Measurements from ENCODE around the gene AKR1A1.
"Not testable (repeated sequence)": the region's sequence is repeated elsewhere in the genome, so short reads cannot be mapped to it uniquely, and the experiment has no call there.

The AKR1A1 gene

DNA sequence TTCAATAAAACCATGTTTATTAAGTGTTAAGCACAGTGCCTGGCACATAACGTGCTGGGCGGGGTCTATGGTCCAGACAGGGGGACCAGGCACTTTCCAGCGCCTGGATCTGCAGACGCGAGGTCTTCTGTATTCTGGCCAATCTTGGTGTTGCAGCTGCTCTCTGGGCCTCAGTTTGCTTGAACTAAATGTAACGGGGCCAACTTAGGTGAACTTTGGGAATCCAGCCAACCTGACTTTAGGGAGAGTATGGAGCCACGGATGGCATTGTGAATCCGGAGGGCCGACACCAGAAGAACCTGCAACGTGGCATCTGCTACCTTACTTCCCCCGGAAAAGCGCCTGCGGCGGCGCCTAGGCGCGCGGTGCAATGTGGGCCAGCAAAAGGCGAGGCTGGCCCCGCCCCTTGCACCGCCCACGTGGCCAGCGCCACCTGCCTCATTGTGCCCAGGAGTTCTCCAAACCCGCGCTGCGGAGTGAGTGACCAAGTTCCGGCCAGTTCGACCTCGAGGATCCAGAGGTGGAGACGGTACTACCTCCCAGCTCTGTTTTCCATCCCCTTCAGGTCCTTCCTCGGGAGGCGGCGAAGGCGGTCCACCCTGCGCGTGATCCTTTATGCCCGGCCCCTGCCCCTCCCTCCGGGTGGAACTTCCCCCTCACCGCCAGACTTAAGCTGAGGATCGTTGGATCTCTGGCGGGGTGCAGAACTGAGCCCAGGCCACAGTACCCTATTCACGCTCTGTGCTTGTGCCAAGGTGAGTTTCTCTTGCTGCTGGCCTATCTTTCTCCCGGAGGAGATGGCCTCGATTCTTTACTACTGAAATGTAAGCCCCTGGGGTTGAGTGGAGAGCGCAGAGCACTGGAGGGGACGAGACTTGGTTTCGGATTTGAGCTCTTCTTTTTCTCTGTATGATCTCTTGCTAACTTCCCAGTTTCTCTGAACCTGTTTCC, at the start of gene AKR1A1:
Gene AKR1A1, plus strand, starts transcription at position 426 of the 951 bp plus-strand sequence. CDS start 10,969 bp downstream, outside the sequence.
- DNase-seq (ENCODE audit: low read depth in 2 of 2): peak; percentile 86 to 88

DNA sequence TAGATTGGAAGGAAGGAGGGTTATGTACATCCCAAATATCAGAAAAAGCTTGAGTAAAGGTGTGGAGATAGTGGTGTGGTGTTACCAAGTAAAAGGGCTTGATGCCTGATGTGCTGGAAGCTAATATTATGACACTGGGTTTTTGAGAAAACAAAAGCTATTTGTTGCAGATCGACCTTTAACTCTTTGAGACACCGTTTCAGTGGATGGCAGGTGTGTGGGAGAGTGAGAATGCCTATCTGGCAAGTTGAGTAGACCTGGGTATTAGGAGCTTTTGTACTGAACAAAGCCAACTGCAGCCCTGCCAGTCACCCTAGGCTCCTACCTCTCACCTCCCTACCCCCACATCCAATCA, 49.1 kb upstream of the AKR1A1 start:
- DNase-seq (ENCODE audit: low read depth in 2 of 2): no peak

DNA sequence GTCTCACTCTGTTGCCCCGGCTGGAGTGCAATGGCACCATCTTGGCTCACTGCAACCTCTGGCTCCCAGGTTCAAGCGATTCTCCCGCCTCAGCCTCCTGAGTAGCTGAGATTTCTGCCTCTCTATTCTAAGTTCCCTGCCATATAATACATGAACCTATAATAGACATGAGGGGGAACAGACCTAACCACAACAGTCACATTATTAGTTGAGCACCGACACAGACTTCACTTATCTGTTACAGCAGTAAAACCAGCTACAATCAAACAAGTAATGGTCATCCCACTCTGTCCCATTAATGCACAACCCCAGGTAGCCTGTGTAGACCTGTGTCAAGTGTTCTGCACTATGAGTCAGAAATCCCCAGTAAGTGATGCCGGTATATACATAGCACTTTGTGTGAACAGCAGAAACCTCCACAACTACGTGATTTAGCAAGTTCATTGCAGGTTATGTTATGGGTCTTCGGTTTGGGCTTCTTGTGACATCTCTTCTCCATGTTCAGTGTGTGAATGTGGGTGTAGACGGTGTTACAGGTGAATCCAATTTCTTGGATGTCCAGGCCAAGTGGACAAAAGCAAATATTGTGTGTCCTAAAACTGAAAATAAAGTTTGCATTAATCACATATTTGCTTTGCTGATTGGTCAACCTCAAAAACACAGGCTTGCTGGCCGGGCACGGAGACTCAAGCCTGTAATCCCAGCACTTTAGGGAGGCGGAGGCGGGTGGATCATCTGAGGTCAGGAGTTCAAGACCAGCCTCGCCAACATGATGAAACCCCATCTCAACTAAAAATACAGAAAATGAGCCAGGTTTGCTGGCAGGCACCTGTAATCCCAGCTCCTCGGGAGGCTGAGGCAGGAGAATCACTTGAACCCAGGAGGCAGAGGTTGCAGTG, 46.9 kb upstream of the AKR1A1 start:
- no peak for DNase-seq (ENCODE audit: low read depth in 2 of 2)

DNA sequence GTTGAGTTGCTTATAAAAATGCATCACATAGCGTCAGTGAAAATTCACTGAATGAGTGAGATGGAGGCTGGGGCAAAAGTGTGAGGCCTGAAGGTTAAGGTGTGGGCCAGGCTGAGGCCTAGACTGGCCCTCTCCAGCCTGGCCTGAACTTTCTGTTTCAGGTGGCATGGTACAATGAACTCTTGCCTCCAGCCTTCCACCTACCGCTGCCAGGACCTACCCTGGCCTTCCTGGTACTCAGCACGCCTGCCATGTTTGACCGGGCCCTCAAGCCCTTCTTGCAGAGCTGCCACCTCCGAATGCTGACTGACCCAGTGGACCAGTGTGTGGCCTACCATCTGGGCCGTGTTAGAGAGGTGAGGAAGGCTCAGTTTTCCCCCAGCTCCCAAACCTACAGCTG, 43.4 kb upstream of the AKR1A1 start:
- DNase-seq (ENCODE audit: low read depth in 2 of 2): no peak

DNA sequence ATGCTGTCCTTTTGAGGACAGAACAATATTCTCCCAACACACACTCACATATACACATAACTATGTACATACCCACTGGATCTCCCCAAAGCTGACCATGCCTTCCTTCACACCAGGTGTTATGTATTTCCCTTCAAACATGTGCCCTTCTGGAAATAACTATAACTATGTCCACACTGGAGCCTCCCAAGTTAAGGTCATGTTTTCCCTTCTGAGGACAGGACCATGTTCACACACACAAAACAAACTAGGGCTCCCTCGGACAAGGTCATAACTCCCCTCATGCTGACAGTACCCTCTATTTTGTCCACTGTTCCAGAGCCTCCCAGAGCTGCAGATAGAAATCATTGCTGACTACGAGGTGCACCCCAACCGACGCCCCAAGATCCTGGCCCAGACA, 42.7 kb upstream of the AKR1A1 start:
- no peak for DNase-seq (ENCODE audit: low read depth in 2 of 2)

DNA sequence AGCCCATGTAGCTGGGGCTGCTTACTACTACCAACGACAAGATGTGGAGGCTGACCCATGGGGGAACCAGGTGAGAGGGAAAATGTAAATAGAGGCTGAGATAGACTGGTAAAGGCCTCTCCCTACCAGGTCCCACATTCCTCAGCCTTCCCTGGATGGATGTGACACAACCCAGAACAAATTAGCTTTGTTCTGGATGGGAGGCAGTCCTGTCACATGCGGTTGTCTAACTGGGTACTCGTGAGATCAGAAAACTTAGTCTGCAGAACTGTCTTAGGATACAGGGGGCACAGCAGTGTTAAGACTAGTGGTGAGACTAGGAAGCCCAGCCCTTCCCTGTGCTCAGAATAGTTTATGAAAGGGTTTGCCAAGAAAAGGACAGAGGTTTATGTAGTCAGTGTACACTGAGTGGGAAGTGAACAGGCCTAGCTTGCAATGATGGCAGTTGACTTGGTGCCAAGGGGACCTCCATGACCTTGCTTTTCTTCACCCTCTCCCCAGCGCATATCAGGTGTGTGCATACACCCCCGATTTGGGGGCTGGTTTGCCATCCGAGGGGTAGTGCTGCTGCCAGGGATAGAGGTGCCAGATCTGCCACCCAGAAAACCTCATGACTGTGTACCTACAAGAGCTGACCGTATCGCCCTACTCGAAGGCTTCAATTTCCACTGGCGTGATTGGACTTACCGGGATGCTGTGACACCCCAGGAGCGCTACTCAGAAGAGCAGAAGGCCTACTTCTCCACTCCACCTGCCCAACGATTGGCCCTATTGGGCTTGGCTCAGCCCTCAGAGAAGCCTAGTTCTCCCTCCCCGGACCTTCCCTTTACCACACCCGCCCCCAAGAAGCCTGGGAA, 42.1 kb upstream of the AKR1A1 start:
- DNase-seq (ENCODE audit: low read depth in 2 of 2): no peak

DNA sequence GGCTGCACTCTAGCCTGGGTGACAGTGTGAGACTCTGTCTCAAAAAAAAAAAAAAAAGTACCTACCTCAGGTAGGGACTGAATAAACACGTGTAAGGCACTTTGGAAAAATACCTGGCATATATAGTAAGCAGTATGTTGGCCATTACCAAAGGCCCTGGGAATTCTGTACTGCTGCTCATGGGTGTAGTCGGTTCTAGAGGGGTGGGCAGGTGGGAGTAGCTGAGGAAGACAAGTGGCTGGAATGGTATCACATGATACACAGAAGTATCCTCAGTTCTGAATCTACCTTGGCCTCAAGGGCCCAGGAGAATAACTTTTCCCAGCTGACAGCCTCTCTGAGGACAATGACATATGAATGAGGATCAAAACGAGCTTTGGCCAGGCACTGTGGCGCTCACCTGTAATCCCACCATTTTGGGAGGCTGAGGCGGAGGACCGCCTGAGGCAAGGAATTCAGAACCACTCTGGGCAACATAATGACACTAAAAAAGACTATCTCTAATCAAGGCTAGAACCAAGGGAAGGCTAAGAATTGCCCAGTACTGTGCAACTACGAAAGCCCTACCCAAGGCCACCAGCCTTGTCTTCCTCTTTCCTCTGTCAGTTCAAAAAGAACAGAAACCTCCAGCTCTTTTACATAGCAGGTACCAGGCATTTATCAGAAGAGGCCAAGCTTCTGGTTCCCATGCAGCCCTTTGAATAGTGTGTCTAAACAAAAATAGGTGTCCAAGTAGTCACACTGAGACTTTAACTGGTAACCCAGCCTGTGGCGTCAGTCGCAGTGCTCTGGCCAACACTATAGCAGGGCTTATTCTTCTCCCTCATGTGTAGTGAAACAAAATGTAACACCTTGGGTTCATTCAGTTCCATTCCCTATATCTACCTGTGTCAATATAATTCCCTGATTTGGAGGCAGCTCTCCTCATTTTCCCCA, 40.3 kb upstream of the AKR1A1 start:
- DNase-seq (ENCODE audit: low read depth in 2 of 2): no peak

DNA sequence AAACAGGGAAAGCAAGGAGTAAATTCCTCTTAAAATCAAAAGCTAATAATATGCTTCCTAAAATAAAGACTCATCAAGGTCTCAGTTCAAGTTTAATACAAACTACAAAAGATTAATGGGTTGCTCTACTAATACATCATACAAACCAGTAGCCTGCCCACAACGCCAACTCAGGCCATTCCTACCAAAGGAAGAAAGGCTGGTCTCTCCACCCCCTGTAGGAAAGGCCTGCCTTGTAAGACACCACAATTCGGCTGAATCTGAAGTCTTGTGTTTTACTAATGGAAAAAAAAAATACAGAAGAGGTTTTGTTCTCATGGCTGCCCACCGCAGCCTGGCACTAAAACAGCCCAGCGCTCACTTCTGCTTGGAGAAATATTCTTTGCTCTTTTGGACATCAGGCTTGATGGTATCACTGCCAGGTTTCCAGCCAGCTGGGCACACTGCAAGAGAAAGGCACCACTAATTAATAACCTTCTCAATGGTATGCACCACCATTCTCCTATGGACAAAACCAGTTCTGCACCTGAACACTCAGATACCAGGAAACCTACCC, 39.6 kb upstream of the AKR1A1 start:
- DNase-seq (ENCODE audit: low read depth in 2 of 2): no peak

DNA sequence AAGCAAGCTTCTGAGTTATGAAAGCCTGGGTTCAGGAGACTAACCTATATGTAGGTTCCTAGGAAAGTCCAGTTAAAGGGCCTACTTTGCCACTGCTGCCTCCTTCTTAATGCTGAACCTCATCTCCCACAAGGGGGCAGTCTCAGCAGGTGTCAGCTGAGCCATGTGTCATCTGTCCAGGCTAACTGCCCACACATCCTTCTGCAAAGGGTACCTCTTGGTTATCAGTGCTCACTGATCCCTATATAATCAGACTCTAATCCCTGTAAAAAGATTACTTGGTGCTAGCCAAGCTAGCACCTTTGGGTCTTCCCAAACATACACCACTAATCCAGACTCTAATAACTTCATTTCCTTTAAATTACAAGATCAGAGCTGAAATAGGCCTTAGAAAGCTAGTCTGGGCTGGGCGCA, 38.0 kb upstream of the AKR1A1 start:
- peak; percentile 46 to 54 for DNase-seq (ENCODE audit: low read depth in 2 of 2)

DNA sequence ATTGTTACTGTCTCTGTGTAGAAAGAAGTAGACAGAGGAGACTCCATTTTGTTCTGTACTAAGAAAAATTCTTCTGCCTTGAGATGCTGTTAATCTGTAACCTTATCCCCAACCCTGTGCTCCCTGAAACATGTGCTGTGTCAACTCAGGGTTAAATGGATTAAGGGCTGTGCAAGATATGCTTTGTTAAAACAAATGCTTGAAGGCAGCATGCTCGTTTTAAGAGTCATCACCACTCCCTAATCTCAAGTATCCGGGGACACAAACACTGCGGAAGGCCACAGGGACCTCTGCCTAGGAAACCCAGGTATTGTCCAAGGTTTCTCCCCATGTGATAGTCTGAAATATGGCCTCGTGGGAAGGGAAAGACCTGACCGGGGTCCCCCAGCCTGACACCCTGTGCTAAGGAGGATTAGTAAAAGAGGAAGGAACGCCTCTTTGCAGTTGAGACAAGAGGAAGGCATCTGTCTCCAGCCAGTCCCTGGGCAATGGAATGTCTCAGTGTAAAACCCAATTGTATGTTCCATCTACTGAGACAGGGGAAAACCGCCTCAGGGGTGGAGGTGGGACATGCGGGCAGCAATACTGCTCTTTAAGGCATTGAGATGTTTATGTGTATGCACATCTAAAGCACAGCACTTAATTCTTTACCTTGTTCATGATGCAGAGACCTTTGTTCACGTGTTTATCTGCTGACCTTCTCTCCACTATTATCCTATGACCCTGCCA, 36.9 kb upstream of the AKR1A1 start:
- not testable (repeated sequence) for DNase-seq (ENCODE audit: low read depth in 2 of 2)

DNA sequence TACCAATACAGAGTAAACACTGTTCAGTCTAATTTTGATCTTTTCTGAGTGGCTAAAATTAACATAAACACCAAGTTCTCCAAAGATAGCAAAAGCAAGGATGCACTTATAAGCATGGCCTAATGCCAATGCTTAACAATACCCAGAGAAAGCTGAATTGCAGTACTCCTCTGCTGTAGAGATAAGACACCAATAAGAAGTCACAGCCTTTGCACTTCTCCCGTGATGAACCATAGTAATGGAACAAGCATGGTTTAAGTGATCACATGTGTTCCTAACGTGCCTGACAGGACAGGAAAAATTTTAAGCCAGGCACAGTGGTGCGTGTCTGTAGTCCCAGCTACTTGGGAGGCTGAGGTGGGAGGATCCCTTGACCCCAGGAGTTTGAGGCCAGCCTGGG, 34.6 kb upstream of the AKR1A1 start:
- DNase-seq (ENCODE audit: low read depth in 2 of 2): no peak

DNA sequence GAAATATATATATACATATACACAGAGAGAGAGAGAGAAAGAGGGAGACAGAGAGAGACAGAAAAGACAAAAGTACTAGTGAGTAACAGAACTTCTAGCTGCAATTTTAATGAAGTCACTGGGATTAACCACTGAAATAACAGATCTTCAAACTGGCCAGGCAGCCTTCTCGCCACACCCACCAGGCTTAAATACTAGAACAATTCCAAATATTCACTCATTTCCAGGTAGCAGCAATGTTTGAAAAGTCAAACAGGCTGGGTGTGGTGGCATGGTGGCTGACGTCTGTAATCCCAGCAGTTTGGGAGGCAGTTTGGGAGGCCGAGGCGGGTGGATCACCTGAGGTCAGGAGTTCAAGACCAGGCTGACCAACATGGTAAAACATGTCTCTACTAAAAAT, 34.2 kb upstream of the AKR1A1 start:
- DNase-seq (ENCODE audit: low read depth in 2 of 2): no peak

DNA sequence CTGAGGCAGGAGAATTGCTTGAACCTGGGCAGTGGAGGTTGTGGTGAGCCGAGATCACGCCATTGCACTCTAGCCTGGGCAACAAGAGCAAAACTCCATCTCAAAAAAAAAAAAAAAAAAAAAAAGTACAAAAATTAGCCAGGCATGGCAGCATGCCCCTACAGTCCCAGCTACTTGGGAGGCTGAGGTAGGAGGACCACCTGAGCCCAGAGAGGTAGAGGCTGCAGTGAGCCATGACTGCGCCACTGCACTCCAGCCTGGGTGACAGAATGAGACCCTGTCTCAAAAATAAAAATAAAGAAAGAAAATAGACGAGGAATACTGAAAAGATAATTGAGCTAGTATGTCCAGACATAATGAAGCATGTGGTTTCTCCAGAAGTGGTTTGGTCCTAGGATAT, 32.3 kb upstream of the AKR1A1 start:
- DNase-seq (ENCODE audit: low read depth in 2 of 2): not testable (repeated sequence)

DNA sequence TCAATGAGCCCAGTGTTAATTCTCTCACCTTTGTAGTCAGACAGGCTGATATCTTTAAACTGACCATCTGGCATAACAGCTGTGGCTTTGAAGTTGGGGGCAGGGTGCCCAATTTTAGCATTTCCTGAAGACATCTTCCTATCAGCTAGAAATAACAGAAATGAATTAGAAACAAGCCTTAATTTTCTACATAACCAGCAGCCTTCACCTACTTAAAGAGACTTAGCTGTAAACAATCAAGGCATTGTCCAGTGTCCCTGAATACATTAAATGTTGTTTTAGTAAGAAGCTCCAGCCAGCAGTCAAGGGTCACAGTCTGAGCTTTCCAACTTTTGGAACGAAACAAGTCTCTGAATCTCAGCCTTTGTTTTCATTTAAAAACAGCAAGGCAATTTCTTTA, 31.7 kb upstream of the AKR1A1 start:
- no peak for DNase-seq (ENCODE audit: low read depth in 2 of 2)

DNA sequence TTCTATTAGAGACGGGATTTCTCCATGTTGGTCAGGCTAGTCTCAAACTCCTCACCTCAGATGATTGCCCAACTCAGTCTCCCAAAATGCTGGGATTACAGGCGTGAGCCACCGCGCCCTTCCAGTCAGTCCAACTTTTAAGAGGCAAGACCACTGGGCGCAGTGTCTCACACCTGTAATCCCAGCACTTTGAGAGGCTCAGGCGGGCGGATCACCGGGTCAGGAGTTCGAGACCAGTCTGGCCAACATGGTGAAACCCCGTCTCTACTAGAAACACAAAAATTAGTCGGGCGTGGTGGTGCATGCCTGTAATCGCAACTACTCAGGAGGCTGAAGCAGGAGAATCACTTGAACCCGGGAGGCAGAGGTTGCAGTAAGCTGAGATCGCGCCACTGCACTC, 30.9 kb upstream of the AKR1A1 start:
- not testable (repeated sequence) for DNase-seq (ENCODE audit: low read depth in 2 of 2)

DNA sequence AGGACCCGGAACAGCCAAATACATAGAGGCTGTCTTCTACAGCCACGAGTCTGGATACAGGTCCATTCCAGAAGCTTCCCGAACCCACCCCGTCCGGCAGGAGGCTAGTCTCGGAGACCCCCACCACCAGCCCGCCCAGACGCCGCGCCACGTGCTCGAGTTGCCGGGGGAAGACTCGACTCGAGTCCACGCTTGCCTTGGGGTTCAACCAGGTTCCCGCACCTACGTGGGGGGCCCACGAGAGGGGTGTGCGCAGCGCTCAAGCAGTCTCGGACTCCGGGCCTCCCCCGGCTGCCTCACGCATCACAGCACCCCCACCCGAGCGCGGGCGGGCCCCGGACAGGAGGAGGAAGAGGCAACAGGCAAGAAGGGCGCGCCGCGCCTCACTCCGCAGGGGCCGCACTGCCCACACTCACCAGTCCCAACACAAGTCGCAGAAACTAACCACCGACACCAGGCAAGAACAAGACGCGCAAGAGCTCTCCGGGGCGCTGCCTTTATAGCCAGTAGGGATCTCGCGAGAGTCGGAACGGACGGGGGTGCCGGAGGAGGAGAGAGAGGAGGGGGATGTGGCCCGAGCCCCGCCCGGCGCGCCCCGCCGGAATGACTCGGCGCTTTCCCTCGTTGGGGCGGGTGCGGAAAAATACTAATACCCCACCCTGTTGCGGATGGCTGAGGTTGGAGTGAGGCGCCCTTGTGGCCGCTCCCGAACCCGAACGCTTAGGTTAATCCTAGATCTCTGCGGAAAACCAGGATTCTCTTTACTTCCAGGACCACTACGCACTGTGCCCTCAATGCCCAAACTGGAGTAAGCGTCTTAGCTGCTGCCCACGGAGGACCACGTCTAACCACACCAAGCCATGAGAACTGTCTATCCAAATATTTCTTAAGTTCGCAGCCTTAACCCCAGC, 29.0 kb upstream of the AKR1A1 start, which contains the start of gene PRDX1:
Gene PRDX1, minus strand, starts transcription at position 472 of the 911 bp plus-strand sequence. CDS start 2,841 bp downstream, outside the sequence.
- peak; percentile 95 to 99 for DNase-seq (ENCODE audit: low read depth in 2 of 2)

DNA sequence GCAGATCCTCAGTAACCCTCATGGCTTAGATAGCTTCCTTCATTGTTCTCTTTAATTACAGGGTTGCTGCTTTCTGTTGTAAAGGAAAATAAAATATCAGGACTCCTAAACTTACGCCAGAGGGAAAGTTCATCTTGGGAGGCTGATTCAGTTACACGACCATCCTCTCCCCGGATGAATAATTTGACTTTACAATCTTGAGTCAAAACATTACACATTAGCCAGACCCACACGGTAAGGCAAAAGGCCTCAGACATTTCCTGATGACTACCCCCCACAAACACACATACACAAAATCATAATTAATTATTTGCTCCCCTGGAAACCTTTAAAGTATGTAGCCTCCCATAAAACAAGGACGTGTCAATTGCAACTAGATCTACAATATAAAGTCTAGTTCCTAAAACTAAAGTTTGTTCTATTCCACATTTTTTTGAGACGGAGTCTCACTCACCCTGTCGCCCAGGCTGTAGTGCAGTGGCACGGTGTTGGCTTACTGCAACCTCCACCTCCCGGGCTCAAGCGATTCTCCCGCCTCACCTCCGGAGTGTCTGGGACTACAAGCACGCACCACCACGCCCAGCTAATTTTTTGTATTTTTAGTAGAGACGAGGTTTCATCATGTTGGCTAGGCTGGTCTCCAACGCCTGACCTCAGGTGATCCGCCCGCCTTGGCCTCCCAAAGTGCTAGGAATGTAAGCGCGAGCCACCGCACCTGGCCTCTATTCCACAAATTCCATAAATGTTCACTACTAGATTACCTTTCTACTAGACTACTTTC, 28.1 kb upstream of the AKR1A1 start:
- no peak for DNase-seq (ENCODE audit: low read depth in 2 of 2)
